Activated CD8-positive, alpha-beta memory T cell treated with anti-CD3 and anti-CD28 coated beads, Interleukin-2, amount 50 U/mL, for 24 hours (primary cell): ENCODE data around the gene IL3.
"Not testable (repeated sequence)": the region's sequence is repeated elsewhere in the genome, so short reads cannot be mapped to it uniquely, and the experiment has no call there.

ENCODE experiments used
- DNase-seq: peaks from one replicate; pipeline ENCODE4 v3.0.0-alpha.2; 2020; ENCODE audit errors: extremely low read depth

The IL3 gene

GRCh38 chr5:132094393-132095076 lies 34.1 kb downstream of the IL3 start:
- DNase-seq: no peak

- DNase-seq: no peak
Measured at GRCh38 chr5:132095077-132095410, 34.6 kb downstream of the IL3 start.

DNA sequence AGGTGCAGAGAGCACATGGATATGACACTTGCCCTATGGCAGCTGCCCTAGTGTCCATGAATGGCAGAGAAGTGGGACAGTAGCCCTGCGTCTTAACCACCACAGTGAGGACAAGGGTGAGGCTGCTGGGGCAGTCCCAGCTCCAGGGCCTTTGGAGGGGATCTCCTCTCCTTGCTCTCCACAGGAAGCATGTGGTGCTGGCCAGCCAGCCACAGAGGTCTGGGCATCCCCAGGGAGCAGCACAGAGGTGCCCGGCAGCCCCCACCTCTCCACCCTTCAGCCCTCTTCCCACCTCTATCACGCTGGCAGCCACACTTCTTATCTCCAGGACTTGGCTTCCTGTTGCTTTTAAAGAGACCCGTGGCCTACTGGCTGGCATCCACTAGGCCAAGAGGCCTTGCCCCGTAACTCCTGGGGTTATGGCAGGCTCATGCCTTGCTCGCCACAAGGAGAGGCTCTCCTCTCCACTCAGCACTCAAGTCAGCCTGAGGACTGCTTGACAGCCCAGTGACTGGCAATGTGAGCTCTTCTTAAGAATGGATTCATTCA lies 35.0 kb downstream of the IL3 start:
- DNase-seq: no peak

DNA sequence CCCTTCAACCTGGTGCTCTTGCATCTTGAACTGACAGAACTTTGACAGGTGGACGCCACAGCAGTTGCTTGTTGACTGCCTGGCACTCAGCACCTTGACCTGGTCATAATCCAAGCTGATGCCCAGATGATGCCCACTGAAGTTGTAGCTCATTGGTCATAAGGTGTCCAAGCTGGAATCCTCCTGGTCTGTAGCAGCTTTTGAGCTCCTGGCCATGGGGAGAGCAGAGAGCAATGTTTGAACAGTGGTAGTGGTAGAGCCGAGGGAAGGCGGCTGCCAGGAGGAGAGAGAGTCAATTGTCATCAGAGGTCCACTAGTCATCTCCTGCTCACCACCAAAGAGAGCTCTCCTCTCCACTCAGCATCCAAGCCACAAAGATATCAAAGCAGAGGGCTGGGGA lies 36.4 kb downstream of the IL3 start:
- no peak for DNase-seq

DNA sequence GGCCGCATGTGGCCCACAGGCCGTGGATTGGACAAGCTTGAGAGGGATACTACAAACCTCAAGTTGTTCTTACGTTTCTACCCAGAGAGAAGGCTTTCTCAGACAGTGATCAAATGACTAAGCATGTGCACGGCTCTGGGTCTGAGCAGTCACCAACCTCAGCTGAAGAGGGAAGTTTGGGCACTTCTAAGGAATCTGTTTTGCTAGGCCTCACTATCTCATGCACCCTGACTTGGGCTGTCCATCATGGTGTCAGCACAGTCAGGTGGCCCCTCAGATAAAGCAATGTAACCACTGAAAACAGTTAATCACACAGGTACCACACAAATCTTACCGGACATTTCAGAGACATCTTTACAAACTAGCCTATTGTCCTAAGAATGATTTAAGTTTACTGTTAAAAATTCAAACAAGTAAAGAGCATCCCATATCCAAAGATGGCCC lies 37.7 kb downstream of the IL3 start:
- DNase-seq: no peak

GRCh38 chr5:132098621-132099020 lies 38.2 kb downstream of the IL3 start:
- DNase-seq: no peak

- peak; percentile 46 for DNase-seq
Measured at GRCh38 chr5:132099076-132099748, 38.8 kb downstream of the IL3 start.

- DNase-seq: no peak
Measured at GRCh38 chr5:132099905-132100304, 39.5 kb downstream of the IL3 start.

GRCh38 chr5:132100672-132101261 lies 40.3 kb downstream of the IL3 start:
- DNase-seq: no peak

DNA sequence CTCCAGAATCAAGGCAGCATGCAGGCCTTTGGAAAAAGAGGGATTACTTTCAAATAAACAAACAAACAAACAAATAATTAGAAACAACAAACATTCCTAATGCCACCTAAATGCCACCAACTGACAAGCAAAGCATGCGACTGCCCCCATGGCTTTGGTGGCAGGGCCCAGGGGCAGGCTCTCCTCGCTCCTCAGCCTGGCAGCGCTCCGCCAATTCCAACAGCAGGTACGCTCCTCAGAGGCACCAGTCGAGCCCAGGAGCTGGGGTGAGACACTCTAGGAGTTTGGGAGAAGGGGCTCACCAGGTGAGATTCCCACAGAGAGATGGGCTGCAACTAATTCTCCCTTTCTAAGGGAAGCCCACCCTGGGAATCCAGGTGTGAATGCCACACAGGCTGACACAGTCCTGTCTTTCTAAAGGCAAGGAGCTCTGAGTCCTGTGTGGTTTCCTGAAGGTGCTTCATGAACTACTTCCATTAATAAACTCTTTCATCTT lies 41.0 kb downstream of the IL3 start:
- no peak for DNase-seq

DNA sequence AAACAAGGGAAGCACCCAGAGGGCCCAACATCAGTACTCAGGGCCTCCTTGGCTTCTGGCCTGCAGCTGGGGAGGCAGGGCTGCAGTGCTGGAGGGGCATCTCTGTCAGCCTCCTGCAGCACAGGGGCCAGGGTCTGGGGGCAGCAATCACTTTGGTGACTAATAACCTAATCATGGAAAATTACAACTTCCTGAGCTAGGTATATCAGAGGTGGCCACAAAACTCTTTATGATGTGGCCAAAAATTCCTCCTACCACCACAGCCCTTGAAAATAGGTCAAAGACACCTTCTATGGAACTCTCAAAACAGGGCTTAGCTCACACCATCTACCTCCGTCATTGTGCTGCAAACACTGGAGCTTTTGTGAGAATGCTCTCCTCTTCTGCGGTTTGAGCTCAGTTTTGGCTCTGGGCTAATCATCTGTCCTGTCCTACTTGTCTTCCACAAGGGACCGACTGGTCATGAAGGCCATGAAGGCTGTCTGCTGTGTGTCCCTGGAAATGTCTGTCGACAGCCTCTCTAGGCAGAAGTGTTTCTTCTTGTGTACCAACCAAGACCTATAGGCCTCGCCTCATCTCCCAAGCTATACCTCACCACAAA lies 41.7 kb downstream of the IL3 start:
- no peak for DNase-seq

DNA sequence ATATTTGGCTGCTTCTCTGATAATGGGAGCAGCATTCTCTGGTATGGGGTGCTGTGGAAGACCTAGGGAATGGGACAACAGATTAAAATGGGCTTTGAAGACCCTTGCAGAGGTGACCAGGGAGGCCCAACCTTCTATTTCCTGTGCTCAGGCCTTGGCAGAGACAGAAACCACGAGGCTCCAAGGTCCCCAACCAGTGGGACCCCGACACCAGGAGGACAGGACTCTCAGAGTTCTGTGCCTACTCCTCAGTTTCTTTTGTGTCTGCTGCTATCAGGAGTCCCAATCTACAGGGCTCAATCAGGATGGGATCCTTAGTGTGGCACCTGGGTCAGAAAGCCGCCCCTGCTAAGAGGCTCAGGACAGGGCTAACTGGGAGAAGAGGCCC lies 42.5 kb downstream of the IL3 start:
- no peak for DNase-seq

GRCh38 chr5:132103332-132103951 lies 43.0 kb downstream of the IL3 start:
- peak; percentile 43 for DNase-seq

DNA sequence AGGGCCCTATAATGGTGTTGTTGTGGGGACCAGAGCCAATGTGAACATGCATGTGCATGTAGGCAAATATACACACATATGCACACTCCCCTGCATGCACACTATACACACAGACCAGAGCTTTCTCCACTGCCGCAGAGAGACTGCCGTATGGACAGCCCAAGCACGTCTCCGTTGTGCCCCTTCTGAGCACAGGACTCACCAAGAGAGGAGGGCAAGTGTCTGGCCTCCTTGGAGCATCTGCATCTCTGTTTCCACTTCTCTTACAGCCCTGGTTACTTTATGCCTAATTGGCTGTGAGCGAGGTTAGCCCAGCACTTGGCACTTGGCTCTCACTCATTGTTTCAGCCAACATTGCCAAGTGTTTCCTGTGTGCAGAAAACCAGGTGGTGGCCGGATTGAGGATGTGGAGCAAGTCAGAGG lies 43.5 kb downstream of the IL3 start:
- DNase-seq: no peak

GRCh38 chr5:132104556-132104955 lies 44.1 kb downstream of the IL3 start:
- DNase-seq: no peak

- no peak for DNase-seq
Measured at GRCh38 chr5:132105688-132106087, 45.2 kb downstream of the IL3 start.

DNA sequence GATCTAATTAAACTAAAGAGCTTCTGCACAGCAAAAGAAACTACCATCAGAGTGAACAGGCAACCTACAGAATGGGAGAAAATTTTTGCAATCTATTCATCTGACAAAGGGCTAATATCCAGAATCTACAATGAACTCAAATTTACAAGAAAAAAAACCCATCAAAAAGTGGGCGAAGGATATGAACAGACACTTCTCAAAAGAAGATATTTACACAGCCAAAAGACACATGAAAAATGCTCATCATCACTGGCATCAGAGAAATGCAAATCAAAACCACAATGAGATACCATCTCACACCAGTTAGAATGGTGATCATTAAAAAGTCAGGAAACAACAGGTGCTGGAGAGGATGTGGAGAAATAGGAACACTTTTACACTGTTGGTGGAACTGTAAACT lies 48.0 kb downstream of the IL3 start:
- not testable (repeated sequence) for DNase-seq

DNA sequence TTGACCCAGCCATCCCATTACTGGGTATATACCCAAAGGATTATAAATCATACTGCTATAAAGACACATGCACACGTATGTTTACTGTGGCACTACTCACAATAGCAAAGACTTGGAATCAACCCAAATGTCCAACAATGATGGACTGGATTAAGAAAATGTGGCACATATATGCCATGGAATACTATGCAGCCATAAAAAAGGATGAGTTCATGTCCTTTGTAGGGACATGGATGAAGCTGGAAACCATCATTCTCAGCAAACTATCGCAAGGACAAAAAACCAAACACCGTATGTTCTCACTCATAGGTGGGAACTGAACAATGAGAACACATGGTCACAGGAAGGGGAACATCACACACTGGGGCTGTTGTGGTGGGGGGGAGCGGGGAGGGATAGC lies 48.5 kb downstream of the IL3 start:
- not testable (repeated sequence) for DNase-seq

GRCh38 chr5:132109494-132110053 lies 49.1 kb downstream of the IL3 start:
- no peak for DNase-seq

GRCh38 chr5:132110195-132110594 lies 49.7 kb downstream of the IL3 start:
- DNase-seq: no peak

- no peak for DNase-seq
Measured at GRCh38 chr5:132110930-132111329, 50.5 kb downstream of the IL3 start.

GRCh38 chr5:132112111-132112510 lies 51.7 kb downstream of the IL3 start:
- DNase-seq: no peak
